ENCODE data around the gene ARF1.

Gene ARF1

GRCh38 chr1:228063251-228064191 is 19.0 kb upstream of the ARF1 start:
- TF ChIP-seq EZH2phosphoT487 (conservative IDR thresholded peaks at IDR 0.05; ENCODE audit: low read length) (no peak), CTCF (IDR thresholded peaks at IDR 0.05; ENCODE audit: insufficient read depth, low read length, poor library complexity, severe bottlenecking) (no peak)

GRCh38 chr1:228064296-228064695 is 18.2 kb upstream of the ARF1 start:
- H3K79me2 ChIP-seq (ENCODE audit: insufficient read depth, low read length): no peaks in the 10 kb centered on the region
- no peaks in the 10 kb centered on the region for H3F3A ChIP-seq (ENCODE audit: insufficient read depth)
- no peaks in the 10 kb centered on the region for H3K9me2 ChIP-seq (replicated peaks; ENCODE audit: insufficient read depth, low read length)
- H4K20me1 ChIP-seq (ENCODE audit: low read depth, low read length): no peaks in the 10 kb centered on the region
- no peaks in the 10 kb centered on the region for H3K27me3 ChIP-seq (ENCODE audit: low read length)
- TF ChIP-seq EZH2phosphoT487 (conservative IDR thresholded peaks at IDR 0.05; ENCODE audit: low read length) (no peak), CTCF (IDR thresholded peaks at IDR 0.05; ENCODE audit: insufficient read depth, low read length, poor library complexity, severe bottlenecking) (no peak)
- no peak overlapping the region for H3K4me2 ChIP-seq (ENCODE audit: low read depth, low read length, poor library complexity, severe bottlenecking)
- no peak overlapping the region for H3K4me3 ChIP-seq (ENCODE audit: insufficient read depth, low read length, poor library complexity, severe bottlenecking)
- H3K9ac ChIP-seq (ENCODE audit: low read length): no peak overlapping the region
- no peak overlapping the region for H3K27ac ChIP-seq (ENCODE audit: low read depth, low read length)
- H3K9me3 ChIP-seq (ENCODE audit: insufficient read depth, low read length): no peaks in the 10 kb centered on the region
- no peak overlapping the region for H2AFZ ChIP-seq (ENCODE audit: low read depth, low read length, severe bottlenecking)
- no peaks in the 10 kb centered on the region for H3K36me3 ChIP-seq (ENCODE audit: low read length)

More at GRCh38 chr1:228063251-228064191, 19.0 kb upstream of the ARF1 start:
- no peaks in the 10 kb centered on the region for H3K79me2 ChIP-seq (ENCODE audit: insufficient read depth, low read length)
- no peaks in the 10 kb centered on the region for H4K20me1 ChIP-seq (ENCODE audit: low read depth, low read length)
- H3K4me2 ChIP-seq (ENCODE audit: low read depth, low read length, poor library complexity, severe bottlenecking): no peak overlapping the region
- H3K27me3 ChIP-seq (ENCODE audit: low read length): no peaks in the 10 kb centered on the region
- no peak overlapping the region for H3K27ac ChIP-seq (ENCODE audit: low read depth, low read length)
- no peak overlapping the region for H3K4me3 ChIP-seq (ENCODE audit: insufficient read depth, low read length, poor library complexity, severe bottlenecking)
- no peaks in the 10 kb centered on the region for H3F3A ChIP-seq (ENCODE audit: insufficient read depth)
- H3K9me2 ChIP-seq (replicated peaks; ENCODE audit: insufficient read depth, low read length): no peaks in the 10 kb centered on the region
- no peak overlapping the region for H2AFZ ChIP-seq (ENCODE audit: low read depth, low read length, severe bottlenecking)
- no peaks in the 10 kb centered on the region for H3K9me3 ChIP-seq (ENCODE audit: insufficient read depth, low read length)
- no peak overlapping the region for H3K9ac ChIP-seq (ENCODE audit: low read length)
- H3K36me3 ChIP-seq (ENCODE audit: low read length): no peaks in the 10 kb centered on the region

GRCh38 chr1:228064741-228065542 is 17.6 kb upstream of the ARF1 start:
- Histone ChIP-seq H3K9me2 (replicated peaks; ENCODE audit: insufficient read depth, low read length) (no peaks in the 10 kb centered on the region), H3K79me2 (ENCODE audit: insufficient read depth, low read length) (no peaks in the 10 kb centered on the region), H3K27ac (ENCODE audit: low read depth, low read length) (no peak overlapping the region), H3K36me3 (ENCODE audit: low read length) (no peaks in the 10 kb centered on the region), H3F3A (ENCODE audit: insufficient read depth) (no peaks in the 10 kb centered on the region), H2AFZ (ENCODE audit: low read depth, low read length, severe bottlenecking) (no peak overlapping the region), H3K4me2 (ENCODE audit: low read depth, low read length, poor library complexity, severe bottlenecking) (no peak overlapping the region), H3K27me3 (ENCODE audit: low read length) (no peaks in the 10 kb centered on the region), H3K4me3 (ENCODE audit: insufficient read depth, low read length, poor library complexity, severe bottlenecking) (no peak overlapping the region), H3K9me3 (ENCODE audit: insufficient read depth, low read length) (no peaks in the 10 kb centered on the region), H4K20me1 (ENCODE audit: low read depth, low read length) (no peaks in the 10 kb centered on the region), H3K9ac (ENCODE audit: low read length) (no peak overlapping the region)
- TF ChIP-seq CTCF (IDR thresholded peaks at IDR 0.05; ENCODE audit: insufficient read depth, low read length, poor library complexity, severe bottlenecking): no peak
- no peak for TF ChIP-seq EZH2phosphoT487 (conservative IDR thresholded peaks at IDR 0.05; ENCODE audit: low read length)

Measured in SU-DHL-6 (cell line).